Amniotic stem cell (primary cell): ENCODE results near the gene YY1AP1.
A peak's percentile ranks its signal among the peaks of the same experiment; 100 is the strongest.
"Not testable (repeated sequence)": the region's sequence is repeated elsewhere in the genome, so short reads cannot be mapped to it uniquely, and the experiment has no call there.

ENCODE experiments used
- DNase-seq: peaks from one replicate; lab custom pipeline; 2025; lab: John Stamatoyannopoulos, UW

The YY1AP1 gene

GRCh38 chr1:155645648-155646047, 42.9 kb downstream of the YY1AP1 start:
- no peak for DNase-seq

GRCh38 chr1:155645034-155645598, 43.5 kb downstream of the YY1AP1 start:
- DNase-seq, result no peak

- DNase-seq, result no peak
These were observed 45.3 kb downstream of the YY1AP1 start for GRCh38 chr1:155643230-155643629.

- DNase-seq, result not testable (repeated sequence)
These were observed 45.9 kb downstream of the YY1AP1 start for GRCh38 chr1:155642559-155643180.

GRCh38 chr1:155640367-155640766, 48.2 kb downstream of the YY1AP1 start:
- DNase-seq, result no peak

- DNase-seq, result no peak
These were observed 52.0 kb downstream of the YY1AP1 start for GRCh38 chr1:155636397-155637153.

- not testable (repeated sequence) for DNase-seq
These were observed 62.1 kb downstream of the YY1AP1 start for GRCh38 chr1:155626428-155626827.

GRCh38 chr1:155623357-155623756, 65.2 kb downstream of the YY1AP1 start:
- DNase-seq, result no peak

- DNase-seq, result no peak
These were observed 66.4 kb downstream of the YY1AP1 start for GRCh38 chr1:155622191-155622590.

GRCh38 chr1:155613226-155613625, 75.3 kb downstream of the YY1AP1 start:
- not testable (repeated sequence) for DNase-seq

- not testable (repeated sequence) for DNase-seq
These were observed 78.3 kb downstream of the YY1AP1 start for GRCh38 chr1:155610257-155610647.

- peak; percentile 98 for DNase-seq
These were observed 78.9 kb downstream of the YY1AP1 start, which contains the start of gene MSTO1 for GRCh38 chr1:155609515-155610256. MSTO1 (plus strand) TSS chr1:155610218; CDS start chr1:155610249, 31 bp downstream.
